Measurements from ENCODE around the gene SETD1B.

SETD1B gene

DNA sequence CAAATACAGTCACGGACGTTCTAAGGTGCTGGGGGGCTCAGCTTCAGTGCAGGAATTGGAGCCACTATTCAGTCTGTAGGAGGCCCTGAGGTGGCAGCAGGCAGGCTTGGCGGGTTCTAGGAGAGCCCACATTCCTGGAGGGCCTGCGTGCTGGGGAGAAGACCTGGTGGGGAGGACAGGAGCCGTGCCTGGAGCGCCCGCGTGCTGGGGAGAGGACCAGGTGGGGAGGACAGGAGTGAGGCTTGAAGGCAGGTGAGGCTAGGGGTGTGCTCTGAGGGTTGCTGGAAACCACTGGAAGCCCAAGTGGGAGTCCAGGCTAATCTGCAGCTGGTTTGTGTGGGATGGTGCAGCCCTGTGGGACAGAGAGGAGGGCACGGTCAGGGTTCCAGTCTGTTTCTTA is 33.4 kb upstream of the SETD1B start:
- Histone ChIP-seq H3K4me1 (ENCODE audit: control insufficient read depth, insufficient read depth, low read length) (peaks cover 36% of the 10 kb centered on the region), H3K9ac (ENCODE audit: low read depth, low read length) (no peak overlapping the region), H3K4me3 (ENCODE audit: low read length) (no peak overlapping the region), H3K9me3 (replicated peaks; ENCODE audit: low read length) (no peaks in the 10 kb centered on the region), H3K27me3 (ENCODE audit: control insufficient read depth, insufficient read depth, low read length) (no peaks in the 10 kb centered on the region), H3K36me3 (ENCODE audit: insufficient read depth, low read length) (peaks cover 5% of the 10 kb centered on the region), H3K4me2 (ENCODE audit: low read length) (no peak overlapping the region)

- Histone ChIP-seq H3K9me3 (replicated peaks; ENCODE audit: low read length) (no peaks in the 10 kb centered on the region), H3K4me3 (ENCODE audit: low read length) (no peak overlapping the region), H3K27me3 (ENCODE audit: control insufficient read depth, insufficient read depth, low read length) (no peaks in the 10 kb centered on the region), H3K4me2 (ENCODE audit: low read length) (no peak overlapping the region), H3K4me1 (ENCODE audit: control insufficient read depth, insufficient read depth, low read length) (peaks cover 29% of the 10 kb centered on the region), H3K9ac (ENCODE audit: low read depth, low read length) (no peak overlapping the region), H3K36me3 (ENCODE audit: insufficient read depth, low read length) (peaks cover 4% of the 10 kb centered on the region)
These were observed 32.8 kb upstream of the SETD1B start for GRCh38 chr12:121770813-121771625.

DNA sequence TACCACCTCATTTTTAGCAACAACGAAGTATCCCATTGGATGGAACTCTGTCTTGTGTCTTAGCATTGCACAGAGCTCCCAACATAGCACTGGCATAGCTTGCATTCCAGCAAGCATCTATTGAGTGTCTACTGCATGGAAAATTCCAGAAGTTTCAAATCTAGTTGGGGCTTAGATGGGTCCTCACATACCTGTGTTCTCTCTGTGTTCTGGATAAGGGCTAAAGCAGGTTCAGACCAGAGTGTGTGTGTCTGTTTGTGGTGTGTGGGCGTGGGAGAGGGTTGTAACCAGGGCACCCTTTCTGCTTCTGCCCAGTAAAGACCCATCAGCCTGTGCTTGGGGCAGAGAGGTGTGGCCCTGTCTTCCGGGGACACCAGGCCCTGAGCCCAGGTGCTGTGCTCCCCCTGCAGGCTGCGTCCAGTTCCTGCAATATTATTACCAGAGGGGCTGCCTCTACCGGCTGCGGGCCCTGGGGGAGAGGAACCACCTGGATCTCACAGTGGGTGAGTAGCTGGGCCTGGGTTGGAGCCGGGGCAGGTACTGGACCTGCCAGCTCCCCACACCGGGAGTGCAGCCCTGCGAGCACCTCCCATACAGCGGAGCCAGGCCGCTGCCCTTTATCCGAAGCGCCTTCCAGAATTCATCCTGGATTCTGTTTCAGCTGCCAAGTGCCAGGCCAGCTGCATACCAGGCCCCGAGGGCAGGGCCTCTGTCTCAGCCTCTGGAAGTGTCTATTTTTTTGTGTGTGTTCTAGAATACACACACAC is 30.6 kb upstream of the SETD1B start:
- Histone ChIP-seq H3K27me3 (ENCODE audit: control insufficient read depth, insufficient read depth, low read length) (no peaks in the 10 kb centered on the region), H3K4me1 (ENCODE audit: control insufficient read depth, insufficient read depth, low read length) (peaks cover 10% of the 10 kb centered on the region), H3K4me2 (ENCODE audit: low read length) (no peak overlapping the region), H3K4me3 (ENCODE audit: low read length) (no peak overlapping the region), H3K9me3 (replicated peaks; ENCODE audit: low read length) (no peaks in the 10 kb centered on the region), H3K9ac (ENCODE audit: low read depth, low read length) (no peak overlapping the region), H3K36me3 (ENCODE audit: insufficient read depth, low read length) (no peaks in the 10 kb centered on the region)

DNA sequence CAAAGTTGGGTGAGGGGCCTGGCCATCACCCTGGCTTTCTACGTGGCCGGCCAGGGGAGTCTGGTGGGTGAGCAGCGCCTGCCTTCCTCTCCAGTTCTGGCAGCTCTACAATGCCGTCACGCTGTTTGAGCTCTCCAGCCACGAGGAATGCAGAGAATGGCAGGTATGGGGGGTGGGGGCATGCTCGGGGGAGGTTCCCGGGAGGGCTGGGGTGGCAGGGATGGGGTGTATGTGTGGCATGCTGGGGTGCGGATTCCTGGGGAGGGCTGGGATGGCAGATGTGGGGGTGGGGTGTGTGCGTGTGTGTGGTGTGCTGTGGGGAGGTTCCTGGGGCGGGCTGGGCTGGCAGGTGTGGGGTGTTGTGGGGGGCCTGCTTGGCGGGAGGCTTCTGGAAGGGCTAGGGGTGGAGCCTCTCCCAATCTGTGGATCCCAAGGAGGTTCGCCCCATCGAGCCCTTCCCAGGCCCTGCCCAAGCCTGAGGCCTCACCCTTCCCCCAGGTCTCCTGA is 28.8 kb upstream of the SETD1B start:
- H3K4me2 ChIP-seq (ENCODE audit: low read length): no peak overlapping the region
- peaks cover 7% of the 10 kb centered on the region for H3K4me1 ChIP-seq (ENCODE audit: control insufficient read depth, insufficient read depth, low read length)
- H3K9me3 ChIP-seq (replicated peaks; ENCODE audit: low read length): no peaks in the 10 kb centered on the region
- no peaks in the 10 kb centered on the region for H3K36me3 ChIP-seq (ENCODE audit: insufficient read depth, low read length)
- no peak overlapping the region for H3K4me3 ChIP-seq (ENCODE audit: low read length)
- no peak overlapping the region for H3K9ac ChIP-seq (ENCODE audit: low read depth, low read length)
- H3K27me3 ChIP-seq (ENCODE audit: control insufficient read depth, insufficient read depth, low read length): no peaks in the 10 kb centered on the region

GRCh38 chr12:121775501-121775900 is 28.3 kb upstream of the SETD1B start:
- no peaks in the 10 kb centered on the region for H3K27me3 ChIP-seq (ENCODE audit: control insufficient read depth, insufficient read depth, low read length)
- H3K36me3 ChIP-seq (ENCODE audit: insufficient read depth, low read length): peaks cover 2% of the 10 kb centered on the region
- H3K4me2 ChIP-seq (ENCODE audit: low read length): no peak overlapping the region
- no peaks in the 10 kb centered on the region for H3K9me3 ChIP-seq (replicated peaks; ENCODE audit: low read length)
- no peak overlapping the region for H3K9ac ChIP-seq (ENCODE audit: low read depth, low read length)
- H3K4me3 ChIP-seq (ENCODE audit: low read length): no peak overlapping the region
- H3K4me1 ChIP-seq (ENCODE audit: control insufficient read depth, insufficient read depth, low read length): peaks cover 7% of the 10 kb centered on the region

- Histone ChIP-seq H3K4me1 (ENCODE audit: control insufficient read depth, insufficient read depth, low read length) (peaks cover 10% of the 10 kb centered on the region), H3K9ac (ENCODE audit: low read depth, low read length) (no peak overlapping the region), H3K9me3 (replicated peaks; ENCODE audit: low read length) (no peaks in the 10 kb centered on the region), H3K36me3 (ENCODE audit: insufficient read depth, low read length) (peaks cover 6% of the 10 kb centered on the region), H3K27me3 (ENCODE audit: control insufficient read depth, insufficient read depth, low read length) (no peaks in the 10 kb centered on the region), H3K4me3 (ENCODE audit: low read length) (no peak overlapping the region), H3K4me2 (ENCODE audit: low read length) (no peak overlapping the region)
These were observed 27.4 kb upstream of the SETD1B start for GRCh38 chr12:121776190-121777098.

GRCh38 chr12:121778567-121779421 is 25.0 kb upstream of the SETD1B start:
- no peak overlapping the region for H3K4me3 ChIP-seq (ENCODE audit: low read length)
- no peak overlapping the region for H3K9ac ChIP-seq (ENCODE audit: low read depth, low read length)
- no peaks in the 10 kb centered on the region for H3K27me3 ChIP-seq (ENCODE audit: control insufficient read depth, insufficient read depth, low read length)
- H3K4me2 ChIP-seq (ENCODE audit: low read length): no peak overlapping the region
- H3K36me3 ChIP-seq (ENCODE audit: insufficient read depth, low read length): peaks cover 6% of the 10 kb centered on the region
- H3K4me1 ChIP-seq (ENCODE audit: control insufficient read depth, insufficient read depth, low read length): peaks cover 16% of the 10 kb centered on the region
- H3K9me3 ChIP-seq (replicated peaks; ENCODE audit: low read length): no peaks in the 10 kb centered on the region

DNA sequence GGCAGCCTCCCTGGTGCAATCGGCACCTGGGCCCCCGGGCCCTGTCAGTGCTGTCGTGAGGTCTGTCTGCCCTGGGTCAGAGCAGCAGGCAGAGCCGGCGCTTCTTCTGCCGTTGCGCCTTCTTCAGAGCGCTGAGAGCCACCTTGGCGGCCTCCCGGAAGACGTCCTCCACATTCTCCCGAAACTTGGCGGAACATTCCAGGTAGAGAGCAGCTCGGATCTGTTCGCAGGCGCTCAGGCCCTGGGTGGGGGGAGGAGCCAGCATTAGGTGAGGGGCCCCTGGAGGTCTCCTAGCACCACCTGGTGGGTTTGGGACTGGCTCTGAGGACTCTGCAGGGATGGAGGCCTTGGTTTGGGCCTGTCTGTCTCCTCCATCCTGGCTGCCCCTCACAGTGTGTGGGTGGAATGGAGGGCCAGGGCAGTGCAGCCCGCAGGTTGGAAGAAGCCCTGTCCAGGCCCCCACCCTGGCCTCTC is 24.4 kb upstream of the SETD1B start:
- Histone ChIP-seq H3K4me1 (ENCODE audit: control insufficient read depth, insufficient read depth, low read length) (peaks cover 22% of the 10 kb centered on the region), H3K4me3 (ENCODE audit: low read length) (no peak overlapping the region), H3K36me3 (ENCODE audit: insufficient read depth, low read length) (peaks cover 6% of the 10 kb centered on the region), H3K4me2 (ENCODE audit: low read length) (no peak overlapping the region), H3K9me3 (replicated peaks; ENCODE audit: low read length) (no peaks in the 10 kb centered on the region), H3K27me3 (ENCODE audit: control insufficient read depth, insufficient read depth, low read length) (no peaks in the 10 kb centered on the region), H3K9ac (ENCODE audit: low read depth, low read length) (no peak overlapping the region)

GRCh38 chr12:121780429-121780828 is 23.4 kb upstream of the SETD1B start:
- Histone ChIP-seq H3K4me1 (ENCODE audit: control insufficient read depth, insufficient read depth, low read length) (peaks cover 29% of the 10 kb centered on the region), H3K36me3 (ENCODE audit: insufficient read depth, low read length) (peaks cover 6% of the 10 kb centered on the region)

GRCh38 chr12:121781484-121781997 is 22.3 kb upstream of the SETD1B start:
- Histone ChIP-seq H3K4me1 (ENCODE audit: control insufficient read depth, insufficient read depth, low read length) (peaks cover 34% of the 10 kb centered on the region), H3K9me3 (replicated peaks; ENCODE audit: low read length) (no peaks in the 10 kb centered on the region), H3K9ac (ENCODE audit: low read depth, low read length) (no peak overlapping the region), H3K4me2 (ENCODE audit: low read length) (peak overlapping the region; percentile 61), H3K4me3 (ENCODE audit: low read length) (no peak overlapping the region), H3K27me3 (ENCODE audit: control insufficient read depth, insufficient read depth, low read length) (no peaks in the 10 kb centered on the region), H3K36me3 (ENCODE audit: insufficient read depth, low read length) (peaks cover 6% of the 10 kb centered on the region)

More at GRCh38 chr12:121780429-121780828, 23.4 kb upstream of the SETD1B start:
- no peak overlapping the region for H3K9ac ChIP-seq (ENCODE audit: low read depth, low read length)
- no peak overlapping the region for H3K4me2 ChIP-seq (ENCODE audit: low read length)
- no peaks in the 10 kb centered on the region for H3K27me3 ChIP-seq (ENCODE audit: control insufficient read depth, insufficient read depth, low read length)
- no peaks in the 10 kb centered on the region for H3K9me3 ChIP-seq (replicated peaks; ENCODE audit: low read length)
- H3K4me3 ChIP-seq (ENCODE audit: low read length): no peak overlapping the region

Measured in skeletal muscle satellite cell (primary cell).